Astrocyte (in vitro differentiated cells and primary cell): ENCODE results near the gene SHC4. TPM values are rescaled to one million over a fixed set of nuclear protein-coding genes. Genes with fewer than 3 reads are reported as not detected.
A peak's percentile ranks its signal among the peaks of the same experiment; 100 is the strongest.

Source experiments
- DNase-seq: peaks from one replicate; pipeline ENCODE4 v3.0.0-alpha.2; 2010; ENCODE audit warnings: low read depth
- FAIRE-seq: peaks from 2 replicates; lab custom pipeline; 2011; peaks lifted over from hg19 to GRCh38; lab: Jason Lieb, UNC
- H2AFZ ChIP-seq: 2 replicates; pipeline ENCODE4 v1.6.0; 2012; ENCODE audit warnings: low read depth, low read length, inconsistent platforms
- H3K27ac ChIP-seq: 2 replicates; pipeline ENCODE4 v1.5.1; 2011; ENCODE audit warnings: low read depth, low read length, inconsistent platforms
- H3K27me3 ChIP-seq: 2 replicates; pipeline ENCODE4 v1.6.0; 2011; ENCODE audit warnings: low read length, inconsistent platforms; ENCODE audit not compliant: insufficient read depth
- H3K36me3 ChIP-seq: 2 replicates; pipeline ENCODE4 v1.5.1; 2011; ENCODE audit warnings: low read length, inconsistent platforms; ENCODE audit not compliant: insufficient read depth
- H3K4me1 ChIP-seq: 2 replicates; pipeline ENCODE4 v1.5.1; 2011; ENCODE audit warnings: low read length, inconsistent platforms; ENCODE audit not compliant: insufficient read depth
- H3K4me2 ChIP-seq: 2 replicates; pipeline ENCODE4 v1.6.0; 2012; ENCODE audit warnings: low read length, inconsistent platforms
- H3K4me3 ChIP-seq: 2 replicates; pipeline ENCODE4 v1.5.1; 2011; ENCODE audit warnings: low read depth, mild to moderate bottlenecking, low read length, inconsistent platforms; ENCODE audit not compliant: insufficient read depth
- H3K79me2 ChIP-seq: 2 replicates; pipeline ENCODE4 v1.6.0; 2012; ENCODE audit warnings: mild to moderate bottlenecking, low read length, inconsistent platforms; ENCODE audit not compliant: insufficient read depth
- H3K9ac ChIP-seq: 2 replicates; pipeline ENCODE4 v1.6.0; 2012; ENCODE audit warnings: mild to moderate bottlenecking, low read length, inconsistent platforms
- H3K9me3 ChIP-seq: 2 replicates; pipeline ENCODE4 v1.5.1; 2012; ENCODE audit warnings: low read depth, mild to moderate bottlenecking, low read length, inconsistent platforms; ENCODE audit not compliant: insufficient read depth
- H4K20me1 ChIP-seq: 2 replicates; pipeline ENCODE4 v1.6.0; 2012; ENCODE audit warnings: low read length, inconsistent platforms; ENCODE audit not compliant: insufficient read depth
- H3K27ac Mint-ChIP-seq: one replicate; pipeline ENCODE4 v1.8.0; 2021; ENCODE audit warnings: mild to moderate bottlenecking, mixed read lengths; ENCODE audit not compliant: unreplicated experiment
- H3K27me3 Mint-ChIP-seq: one replicate; pipeline ENCODE4 v1.8.0; 2021; ENCODE audit warnings: low read depth, mixed read lengths; ENCODE audit not compliant: unreplicated experiment
- H3K36me3 Mint-ChIP-seq: one replicate; pipeline ENCODE4 v1.8.0; 2021; ENCODE audit warnings: low read depth, mixed read lengths; ENCODE audit not compliant: unreplicated experiment
- H3K4me1 Mint-ChIP-seq: one replicate; pipeline ENCODE4 v1.8.0; 2021; ENCODE audit warnings: low read depth, mixed read lengths; ENCODE audit not compliant: unreplicated experiment
- H3K4me3 Mint-ChIP-seq: one replicate; pipeline ENCODE4 v1.8.0; 2021; ENCODE audit warnings: mild to moderate bottlenecking, moderate library complexity, mixed read lengths; ENCODE audit not compliant: unreplicated experiment
- H3K9me3 Mint-ChIP-seq: one replicate; pipeline ENCODE4 v1.8.0; 2021; ENCODE audit warnings: mild to moderate bottlenecking, mixed read lengths; ENCODE audit not compliant: unreplicated experiment
- EZH2 ChIP-seq: IDR thresholded peaks from 2 replicates; pipeline ENCODE4 v1.6.1; 2012; ENCODE audit warnings: mild to moderate bottlenecking, low read length, inconsistent platforms; ENCODE audit not compliant: insufficient read depth
- total RNA-seq: library from RNA; stranded (reverse); gene quantifications from 2 replicates; pipeline ENCODE4 v1.2.1, GENCODE V29; 2021
- TF ChIP-seq, protein P1 (sequence below): IDR thresholded peaks from 2 replicates; pipeline ENCODE4 v1.5.1; 2011; ENCODE audit warnings: low read depth, mild to moderate bottlenecking, inconsistent platforms, low read length, moderate library complexity; ENCODE audit not compliant: insufficient read depth

Gene SHC4
- total RNA-seq, 1 donor from 2014 or later = 2.7 TPM

GRCh38 chr15:48992096-48992495 is 28.4 kb upstream of the SHC4 start:
- H4K20me1 ChIP-seq = no peaks in the 10 kb centered on the region
- no peak overlapping the region for H3K27ac ChIP-seq
- Mint-ChIP-seq H3K27me3 (no peaks in the 10 kb centered on the region), H3K36me3 (peaks cover 17% of the 10 kb centered on the region), H3K27ac (no peak overlapping the region), H3K4me1 (peaks cover 16% of the 10 kb centered on the region), H3K4me3 (no peak overlapping the region), H3K9me3 (no peaks in the 10 kb centered on the region)
- no peak overlapping the region for H3K4me3 ChIP-seq
- peaks cover 35% of the 10 kb centered on the region for H3K36me3 ChIP-seq
- H3K27me3 ChIP-seq = no peaks in the 10 kb centered on the region
- FAIRE-seq (no peak), DNase-seq (no peak)
- no peaks in the 10 kb centered on the region for H3K79me2 ChIP-seq
- no peak overlapping the region for H3K4me2 ChIP-seq
- no peaks in the 10 kb centered on the region for H3K4me1 ChIP-seq
- H3K9ac ChIP-seq = no peak overlapping the region
- no peaks in the 10 kb centered on the region for H3K9me3 ChIP-seq
- TF ChIP-seq EZH2 = no peak
- TF ChIP-seq, protein P1, sequence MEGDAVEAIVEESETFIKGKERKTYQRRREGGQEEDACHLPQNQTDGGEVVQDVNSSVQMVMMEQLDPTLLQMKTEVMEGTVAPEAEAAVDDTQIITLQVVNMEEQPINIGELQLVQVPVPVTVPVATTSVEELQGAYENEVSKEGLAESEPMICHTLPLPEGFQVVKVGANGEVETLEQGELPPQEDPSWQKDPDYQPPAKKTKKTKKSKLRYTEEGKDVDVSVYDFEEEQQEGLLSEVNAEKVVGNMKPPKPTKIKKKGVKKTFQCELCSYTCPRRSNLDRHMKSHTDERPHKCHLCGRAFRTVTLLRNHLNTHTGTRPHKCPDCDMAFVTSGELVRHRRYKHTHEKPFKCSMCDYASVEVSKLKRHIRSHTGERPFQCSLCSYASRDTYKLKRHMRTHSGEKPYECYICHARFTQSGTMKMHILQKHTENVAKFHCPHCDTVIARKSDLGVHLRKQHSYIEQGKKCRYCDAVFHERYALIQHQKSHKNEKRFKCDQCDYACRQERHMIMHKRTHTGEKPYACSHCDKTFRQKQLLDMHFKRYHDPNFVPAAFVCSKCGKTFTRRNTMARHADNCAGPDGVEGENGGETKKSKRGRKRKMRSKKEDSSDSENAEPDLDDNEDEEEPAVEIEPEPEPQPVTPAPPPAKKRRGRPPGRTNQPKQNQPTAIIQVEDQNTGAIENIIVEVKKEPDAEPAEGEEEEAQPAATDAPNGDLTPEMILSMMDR = no peak
- no peak overlapping the region for H2AFZ ChIP-seq

GRCh38 chr15:48989170-48989569 is 25.5 kb upstream of the SHC4 start:
- H3K27me3 ChIP-seq = no peaks in the 10 kb centered on the region
- H3K4me3 ChIP-seq = no peak overlapping the region
- Mint-ChIP-seq H3K36me3 (peaks cover 15% of the 10 kb centered on the region), H3K27me3 (no peaks in the 10 kb centered on the region), H3K4me3 (no peak overlapping the region), H3K9me3 (no peaks in the 10 kb centered on the region), H3K4me1 (peaks cover 2% of the 10 kb centered on the region), H3K27ac (no peak overlapping the region)
- H3K27ac ChIP-seq = no peak overlapping the region
- TF ChIP-seq, protein P1 = no peak
- TF ChIP-seq EZH2 = no peak
- peaks cover 19% of the 10 kb centered on the region for H3K36me3 ChIP-seq
- no peaks in the 10 kb centered on the region for H4K20me1 ChIP-seq
- no peaks in the 10 kb centered on the region for H3K4me1 ChIP-seq
- H2AFZ ChIP-seq = no peak overlapping the region
- no peaks in the 10 kb centered on the region for H3K79me2 ChIP-seq
- no peak overlapping the region for H3K9ac ChIP-seq
- H3K9me3 ChIP-seq = no peaks in the 10 kb centered on the region
- H3K4me2 ChIP-seq = no peak overlapping the region
- no peak for FAIRE-seq
- no peak for DNase-seq

GRCh38 chr15:48987142-48987541 is 23.4 kb upstream of the SHC4 start:
- Histone ChIP-seq H4K20me1 (no peaks in the 10 kb centered on the region), H2AFZ (no peak overlapping the region), H3K27me3 (no peaks in the 10 kb centered on the region), H3K27ac (no peak overlapping the region), H3K4me2 (no peak overlapping the region), H3K4me3 (no peak overlapping the region), H3K9ac (no peak overlapping the region), H3K36me3 (peaks cover 12% of the 10 kb centered on the region), H3K9me3 (no peaks in the 10 kb centered on the region), H3K79me2 (no peaks in the 10 kb centered on the region), H3K4me1 (no peaks in the 10 kb centered on the region)
- Mint-ChIP-seq H3K4me3 (no peak overlapping the region), H3K4me1 (peaks cover 2% of the 10 kb centered on the region), H3K27me3 (no peaks in the 10 kb centered on the region), H3K36me3 (peaks cover 8% of the 10 kb centered on the region), H3K9me3 (no peaks in the 10 kb centered on the region), H3K27ac (no peak overlapping the region)
- TF ChIP-seq, protein P1 = no peak
- no peak for TF ChIP-seq EZH2
- DNase-seq (no peak), FAIRE-seq (peak; percentile 39)
